ENCODE results near the gene RASL11B.

The RASL11B gene

DNA sequence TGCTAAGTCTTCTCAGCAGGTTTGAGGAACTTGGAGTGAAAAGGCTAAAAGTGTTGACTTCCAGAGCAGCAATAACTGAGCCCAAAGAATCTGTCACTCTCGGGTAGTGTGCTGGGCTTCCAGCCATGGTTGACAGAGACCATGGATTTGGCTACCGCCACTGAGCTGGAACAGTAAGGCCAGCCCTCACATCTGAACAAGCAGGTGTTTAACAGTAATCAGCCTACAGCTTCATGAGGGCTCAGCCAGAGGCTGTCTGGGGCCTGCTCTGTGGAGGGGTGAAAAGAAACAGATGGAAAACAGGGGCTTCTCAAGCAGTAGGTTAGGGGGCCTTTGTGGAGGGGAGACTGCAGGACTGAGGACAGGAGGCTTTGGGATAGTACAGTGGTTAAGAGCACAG, 14.9 kb downstream of the RASL11B start:
- no peak for TF ChIP-seq POLR2A (IDR thresholded peaks at IDR 0.05; ENCODE audit: extremely low read depth, insufficient read length)
- TF ChIP-seq, protein P1, sequence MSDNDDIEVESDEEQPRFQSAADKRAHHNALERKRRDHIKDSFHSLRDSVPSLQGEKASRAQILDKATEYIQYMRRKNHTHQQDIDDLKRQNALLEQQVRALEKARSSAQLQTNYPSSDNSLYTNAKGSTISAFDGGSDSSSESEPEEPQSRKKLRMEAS (IDR thresholded peaks at IDR 0.05; ENCODE audit: low read depth, low read length) = no peak
- TF ChIP-seq, protein P2, sequence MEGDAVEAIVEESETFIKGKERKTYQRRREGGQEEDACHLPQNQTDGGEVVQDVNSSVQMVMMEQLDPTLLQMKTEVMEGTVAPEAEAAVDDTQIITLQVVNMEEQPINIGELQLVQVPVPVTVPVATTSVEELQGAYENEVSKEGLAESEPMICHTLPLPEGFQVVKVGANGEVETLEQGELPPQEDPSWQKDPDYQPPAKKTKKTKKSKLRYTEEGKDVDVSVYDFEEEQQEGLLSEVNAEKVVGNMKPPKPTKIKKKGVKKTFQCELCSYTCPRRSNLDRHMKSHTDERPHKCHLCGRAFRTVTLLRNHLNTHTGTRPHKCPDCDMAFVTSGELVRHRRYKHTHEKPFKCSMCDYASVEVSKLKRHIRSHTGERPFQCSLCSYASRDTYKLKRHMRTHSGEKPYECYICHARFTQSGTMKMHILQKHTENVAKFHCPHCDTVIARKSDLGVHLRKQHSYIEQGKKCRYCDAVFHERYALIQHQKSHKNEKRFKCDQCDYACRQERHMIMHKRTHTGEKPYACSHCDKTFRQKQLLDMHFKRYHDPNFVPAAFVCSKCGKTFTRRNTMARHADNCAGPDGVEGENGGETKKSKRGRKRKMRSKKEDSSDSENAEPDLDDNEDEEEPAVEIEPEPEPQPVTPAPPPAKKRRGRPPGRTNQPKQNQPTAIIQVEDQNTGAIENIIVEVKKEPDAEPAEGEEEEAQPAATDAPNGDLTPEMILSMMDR (IDR thresholded peaks at IDR 0.05; ENCODE audit: low read depth, low read length) = no peak
- no peak for TF ChIP-seq MYC (IDR thresholded peaks at IDR 0.05; ENCODE audit: low read depth, low read length)
- DNase-seq (ENCODE audit: low read depth) = no peak
- no peak overlapping the region for H3K4me3 ChIP-seq (ENCODE audit: low read depth, low read length)

DNA sequence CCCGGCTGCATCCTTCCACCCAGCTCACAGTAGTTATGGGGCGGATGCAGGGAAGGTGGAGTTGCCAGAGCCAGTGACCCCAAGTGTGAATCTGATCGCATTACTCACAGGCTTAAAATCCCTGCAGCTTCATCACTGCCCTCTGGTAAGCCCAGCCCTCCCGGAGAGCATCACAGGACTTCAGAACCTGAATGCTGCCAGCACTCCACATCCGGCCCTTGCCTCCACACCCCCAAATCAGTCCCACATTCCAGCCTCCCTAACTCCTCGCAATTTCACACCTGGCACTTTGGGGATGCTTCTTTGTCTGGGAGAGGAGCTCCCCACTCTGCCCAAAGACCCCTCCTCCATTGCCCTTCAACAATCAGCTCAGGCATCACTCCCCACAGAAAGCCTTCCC, 15.6 kb downstream of the RASL11B start:
- H3K4me3 ChIP-seq (ENCODE audit: low read depth, low read length) = no peak overlapping the region
- TF ChIP-seq, protein P1 (IDR thresholded peaks at IDR 0.05; ENCODE audit: low read depth, low read length) = no peak
- TF ChIP-seq POLR2A (IDR thresholded peaks at IDR 0.05; ENCODE audit: extremely low read depth, insufficient read length) (no peak), MYC (IDR thresholded peaks at IDR 0.05; ENCODE audit: low read depth, low read length) (no peak)
- TF ChIP-seq, protein P2 (IDR thresholded peaks at IDR 0.05; ENCODE audit: low read depth, low read length) = no peak
- no peak for DNase-seq (ENCODE audit: low read depth)

DNA sequence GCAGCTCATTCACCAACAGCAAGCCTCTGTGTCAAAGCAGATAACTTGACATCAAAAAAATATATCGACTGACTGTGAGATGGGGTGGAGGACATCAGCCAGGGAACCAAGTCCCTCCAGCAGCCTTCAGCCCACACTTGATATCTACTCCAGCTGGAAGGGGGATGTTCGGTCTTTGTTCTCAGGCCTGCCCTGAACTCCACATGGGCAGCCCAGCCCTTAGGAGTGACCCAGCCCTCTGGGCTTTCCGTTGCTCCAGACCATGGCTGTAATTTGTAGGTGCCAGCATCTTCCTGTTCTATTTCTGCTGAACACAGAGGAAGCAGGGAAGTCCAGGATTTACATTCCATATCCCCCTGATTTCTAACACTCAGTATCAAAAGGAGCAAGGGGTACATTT, 17.4 kb downstream of the RASL11B start:
- no peak for DNase-seq (ENCODE audit: low read depth)
- no peak for TF ChIP-seq MYC (IDR thresholded peaks at IDR 0.05; ENCODE audit: low read depth, low read length)
- TF ChIP-seq, protein P2 (IDR thresholded peaks at IDR 0.05; ENCODE audit: low read depth, low read length) = no peak
- TF ChIP-seq POLR2A (IDR thresholded peaks at IDR 0.05; ENCODE audit: extremely low read depth, insufficient read length) = no peak
- TF ChIP-seq, protein P1 (IDR thresholded peaks at IDR 0.05; ENCODE audit: low read depth, low read length) = no peak
- no peak overlapping the region for H3K4me3 ChIP-seq (ENCODE audit: low read depth, low read length)

DNA sequence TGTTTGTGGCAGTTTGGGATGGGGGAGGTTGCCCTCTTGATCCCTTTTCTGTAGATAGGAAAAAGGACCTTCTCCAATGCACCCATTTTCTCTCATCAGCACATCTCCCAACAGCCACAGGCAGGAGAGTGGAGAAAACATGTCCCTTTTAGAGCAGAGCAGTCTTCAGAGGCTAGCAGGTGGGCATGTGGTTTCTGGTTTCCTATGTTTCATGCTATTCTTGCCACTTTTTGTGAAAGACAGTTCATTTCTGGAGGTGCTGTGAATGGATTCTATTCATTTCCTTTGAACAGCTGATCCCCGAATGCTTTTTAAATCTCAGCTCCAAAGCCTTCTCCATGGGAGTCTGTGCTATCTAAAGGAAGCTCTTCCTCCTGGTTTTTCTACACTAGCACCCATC, 18.9 kb downstream of the RASL11B start:
- no peak for TF ChIP-seq MYC (IDR thresholded peaks at IDR 0.05; ENCODE audit: low read depth, low read length)
- TF ChIP-seq POLR2A (IDR thresholded peaks at IDR 0.05; ENCODE audit: extremely low read depth, insufficient read length) = no peak
- TF ChIP-seq, protein P1 (IDR thresholded peaks at IDR 0.05; ENCODE audit: low read depth, low read length) = no peak
- no peak overlapping the region for H3K4me3 ChIP-seq (ENCODE audit: low read depth, low read length)
- DNase-seq (ENCODE audit: low read depth) = no peak

DNA sequence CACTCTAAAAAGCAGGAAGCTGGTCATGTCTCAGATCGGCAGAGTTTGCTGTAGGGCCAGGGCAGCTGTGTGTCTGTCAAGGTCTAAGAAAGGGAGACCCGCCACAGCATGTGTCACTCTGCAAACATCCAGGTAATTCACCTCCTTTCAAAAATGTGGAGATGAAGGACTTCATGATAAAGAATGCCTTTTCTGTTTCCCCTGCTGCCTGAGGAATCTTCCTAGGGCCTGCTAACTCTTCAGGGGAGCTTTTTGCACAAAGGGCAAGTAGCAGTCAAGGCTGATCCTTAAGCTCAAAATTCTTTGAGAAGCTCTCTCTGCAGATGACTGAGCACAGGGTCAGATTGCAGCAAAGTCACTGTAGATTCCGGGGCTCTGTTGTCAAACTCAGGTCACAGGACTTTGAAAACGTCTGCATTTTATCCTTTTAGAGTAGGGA, 21.1 kb downstream of the RASL11B start:
- no peak for DNase-seq (ENCODE audit: low read depth)
- TF ChIP-seq POLR2A (IDR thresholded peaks at IDR 0.05; ENCODE audit: extremely low read depth, insufficient read length) = no peak
- TF ChIP-seq MYC (IDR thresholded peaks at IDR 0.05; ENCODE audit: low read depth, low read length) = no peak
- TF ChIP-seq, protein P2 (IDR thresholded peaks at IDR 0.05; ENCODE audit: low read depth, low read length) = no peak
- TF ChIP-seq, protein P1 (IDR thresholded peaks at IDR 0.05; ENCODE audit: low read depth, low read length) = no peak
- H3K4me3 ChIP-seq (ENCODE audit: low read depth, low read length) = no peak overlapping the region

DNA sequence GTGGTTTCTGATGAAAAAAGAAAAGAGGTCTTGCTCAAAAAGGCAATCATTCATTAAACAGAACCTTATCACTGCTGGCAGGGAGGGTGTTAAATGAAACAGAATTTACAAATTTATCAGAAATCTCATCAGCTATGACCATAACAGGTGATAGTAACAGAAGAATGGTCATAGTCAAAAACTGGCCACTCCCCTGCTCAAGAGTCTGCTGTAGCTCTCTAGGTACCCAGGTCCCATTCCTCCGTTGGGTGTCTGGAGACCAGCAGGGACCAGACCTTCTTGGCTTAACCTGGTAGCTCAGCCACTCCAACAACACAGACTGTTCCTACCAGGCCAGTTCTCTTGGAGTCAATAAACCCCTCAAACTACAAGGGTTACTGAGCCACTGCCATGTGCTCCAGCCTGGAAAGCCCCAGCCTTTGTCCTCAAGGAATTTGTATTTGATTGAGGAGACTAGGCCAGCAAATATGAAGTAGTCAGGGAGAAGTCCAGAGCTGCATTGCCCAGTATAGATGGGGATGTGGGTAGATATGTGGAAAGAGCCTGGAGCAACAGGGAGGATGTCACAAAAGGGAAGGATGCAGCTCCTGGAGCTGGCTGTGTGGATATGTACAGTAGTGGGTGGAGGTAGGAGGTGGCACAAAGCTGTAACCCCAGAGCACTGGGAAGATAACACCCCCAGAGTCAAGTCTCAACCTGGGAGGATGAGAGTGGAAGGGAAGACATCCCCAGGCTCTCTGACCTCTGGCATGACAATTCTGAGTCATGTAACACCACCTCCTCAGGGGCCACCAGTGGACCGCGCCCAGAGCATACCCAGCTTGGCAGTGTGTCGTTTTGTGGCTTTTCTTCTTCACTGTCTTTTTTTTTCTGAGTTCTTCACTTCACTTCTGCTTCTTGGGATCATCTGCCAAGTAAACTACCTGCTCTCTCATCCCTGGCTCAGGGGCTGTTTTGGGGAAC, 21.9 kb downstream of the RASL11B start:
- DNase-seq (ENCODE audit: low read depth) = no peak
- no peak overlapping the region for H3K4me3 ChIP-seq (ENCODE audit: low read depth, low read length)
- TF ChIP-seq, protein P2 (IDR thresholded peaks at IDR 0.05; ENCODE audit: low read depth, low read length) = no peak
- TF ChIP-seq, protein P1 (IDR thresholded peaks at IDR 0.05; ENCODE audit: low read depth, low read length) = no peak
- TF ChIP-seq MYC (IDR thresholded peaks at IDR 0.05; ENCODE audit: low read depth, low read length) = no peak
- no peak for TF ChIP-seq POLR2A (IDR thresholded peaks at IDR 0.05; ENCODE audit: extremely low read depth, insufficient read length)
